Measurements from ENCODE around the gene DENND4C.
"Not testable (repeated sequence)": the region's sequence is repeated elsewhere in the genome, so short reads cannot be mapped to it uniquely, and the experiment has no call there.

Gene DENND4C

DNA sequence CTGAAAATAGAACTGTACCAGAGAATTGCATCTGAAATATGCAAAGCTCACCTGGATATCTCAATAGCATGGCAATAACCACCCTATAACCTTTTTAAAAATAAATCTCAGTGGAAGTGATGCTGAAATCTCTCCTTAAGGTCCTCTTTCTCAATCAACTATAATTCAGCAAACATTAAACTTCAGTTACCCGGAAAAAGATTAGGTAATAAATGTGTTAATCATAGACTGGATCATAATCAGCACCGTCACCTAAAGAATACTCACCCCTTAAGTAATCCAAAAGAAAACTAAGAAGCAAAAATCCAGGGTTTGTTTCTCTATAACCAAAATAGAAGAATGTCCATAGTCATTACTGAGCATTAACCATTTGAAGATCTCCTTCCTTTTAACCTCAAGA is 44.3 kb upstream of the DENND4C start:
- no peak overlapping the region for H3K4me3 ChIP-seq
- intact Hi-C loops (cut with DNase I; ENCODE audit: low total_unique reads): no loop called here
- no peaks in the 10 kb centered on the region for H3K36me3 ChIP-seq
- no peak for DNase-seq
- H3K9me3 ChIP-seq: no peaks in the 10 kb centered on the region
- no peaks in the 10 kb centered on the region for H3K27me3 ChIP-seq
- H3K27ac ChIP-seq: no peak overlapping the region
- TF ChIP-seq, protein P1, sequence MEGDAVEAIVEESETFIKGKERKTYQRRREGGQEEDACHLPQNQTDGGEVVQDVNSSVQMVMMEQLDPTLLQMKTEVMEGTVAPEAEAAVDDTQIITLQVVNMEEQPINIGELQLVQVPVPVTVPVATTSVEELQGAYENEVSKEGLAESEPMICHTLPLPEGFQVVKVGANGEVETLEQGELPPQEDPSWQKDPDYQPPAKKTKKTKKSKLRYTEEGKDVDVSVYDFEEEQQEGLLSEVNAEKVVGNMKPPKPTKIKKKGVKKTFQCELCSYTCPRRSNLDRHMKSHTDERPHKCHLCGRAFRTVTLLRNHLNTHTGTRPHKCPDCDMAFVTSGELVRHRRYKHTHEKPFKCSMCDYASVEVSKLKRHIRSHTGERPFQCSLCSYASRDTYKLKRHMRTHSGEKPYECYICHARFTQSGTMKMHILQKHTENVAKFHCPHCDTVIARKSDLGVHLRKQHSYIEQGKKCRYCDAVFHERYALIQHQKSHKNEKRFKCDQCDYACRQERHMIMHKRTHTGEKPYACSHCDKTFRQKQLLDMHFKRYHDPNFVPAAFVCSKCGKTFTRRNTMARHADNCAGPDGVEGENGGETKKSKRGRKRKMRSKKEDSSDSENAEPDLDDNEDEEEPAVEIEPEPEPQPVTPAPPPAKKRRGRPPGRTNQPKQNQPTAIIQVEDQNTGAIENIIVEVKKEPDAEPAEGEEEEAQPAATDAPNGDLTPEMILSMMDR (IDR thresholded peaks at IDR 0.05): no peak
- H3K4me1 ChIP-seq: peaks cover 0 to 24% (median 18%) of the 10 kb centered on the region in 4 donors

DNA sequence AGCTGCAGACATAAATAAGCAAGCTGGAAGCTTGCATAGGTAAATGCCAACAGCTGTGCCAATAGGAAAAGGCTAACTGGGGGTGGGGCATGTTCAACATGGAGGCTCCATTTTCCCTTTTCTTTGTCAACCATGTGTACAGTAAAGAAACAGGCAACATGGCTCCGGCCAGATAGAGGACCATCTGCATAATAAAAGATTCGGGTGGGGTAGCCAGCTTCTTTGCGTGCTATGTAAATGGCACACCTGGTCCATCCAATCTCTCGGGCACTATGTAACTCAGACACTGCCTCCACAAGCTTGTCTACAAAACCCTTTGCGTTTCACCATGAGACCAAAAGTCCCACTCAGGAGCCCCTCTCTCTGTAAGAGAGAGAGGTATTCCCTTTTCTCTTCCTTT is 41.7 kb upstream of the DENND4C start:
- Histone ChIP-seq H3K36me3 (no peaks in the 10 kb centered on the region), H3K4me1 (peaks cover 0 to 15% (median 10%) of the 10 kb centered on the region in 4 donors), H3K27ac (no peak overlapping the region), H3K9me3 (no peaks in the 10 kb centered on the region), H3K4me3 (no peak overlapping the region), H3K27me3 (no peaks in the 10 kb centered on the region)
- TF ChIP-seq, protein P1 (IDR thresholded peaks at IDR 0.05): no peak
- intact Hi-C loops (cut with DNase I; ENCODE audit: low total_unique reads): no loop called here
- DNase-seq: no peak

DNA sequence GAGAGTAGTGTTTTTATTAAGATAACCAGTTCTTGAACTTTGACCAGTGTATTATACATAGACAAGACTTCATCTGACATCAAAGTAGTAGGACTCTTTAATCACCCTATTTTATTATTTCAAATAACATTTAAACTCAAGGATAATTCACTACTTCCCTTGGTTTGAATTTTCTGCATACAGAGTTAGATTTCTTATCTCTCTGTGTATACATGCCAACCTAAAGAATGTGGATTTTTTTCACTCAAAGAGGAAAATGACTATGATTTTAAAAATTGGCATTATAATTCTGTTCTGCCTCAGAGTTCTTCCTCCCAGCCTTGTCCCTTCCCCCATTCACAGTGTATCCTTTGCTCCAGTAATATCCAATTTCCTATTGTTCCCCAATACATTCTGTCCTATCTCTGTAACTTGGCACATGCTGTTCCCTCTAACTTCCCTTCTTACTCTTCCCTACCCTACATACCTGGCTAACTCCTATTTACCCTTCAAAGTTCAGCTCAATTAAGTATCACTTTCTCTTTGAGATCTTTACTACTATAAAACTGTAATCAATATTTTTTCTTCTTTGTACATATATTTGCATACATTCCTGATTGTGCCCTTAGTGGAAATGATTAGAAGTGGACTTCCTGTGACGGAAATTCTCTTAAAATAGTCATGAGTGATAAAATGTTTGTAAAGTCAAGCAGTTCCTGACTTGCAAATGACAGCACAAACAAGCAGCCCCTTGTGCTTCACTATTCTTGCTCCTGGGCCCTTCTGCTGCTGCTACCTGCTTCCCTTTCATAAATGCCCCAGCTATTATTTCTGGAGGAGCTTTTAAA is 38.1 kb upstream of the DENND4C start:
- Histone ChIP-seq H3K4me3 (no peak overlapping the region), H3K36me3 (no peaks in the 10 kb centered on the region), H3K27me3 (no peaks in the 10 kb centered on the region), H3K9me3 (no peaks in the 10 kb centered on the region), H3K27ac (no peak overlapping the region), H3K4me1 (no peaks in the 10 kb centered on the region)
- no peak for DNase-seq
- intact Hi-C loops (cut with DNase I; ENCODE audit: low total_unique reads): no loop called here
- TF ChIP-seq, protein P1 (IDR thresholded peaks at IDR 0.05): no peak

- no peaks in the 10 kb centered on the region for H3K27me3 ChIP-seq
- TF ChIP-seq, protein P1 (IDR thresholded peaks at IDR 0.05): no peak
- intact Hi-C loops (cut with DNase I; ENCODE audit: low total_unique reads): no loop called here
- H3K36me3 ChIP-seq: no peaks in the 10 kb centered on the region
- H3K4me3 ChIP-seq: no peak overlapping the region
- no peaks in the 10 kb centered on the region for H3K9me3 ChIP-seq
- DNase-seq: no peak
- no peaks in the 10 kb centered on the region for H3K4me1 ChIP-seq
- no peak overlapping the region for H3K27ac ChIP-seq
These were observed 37.5 kb upstream of the DENND4C start for GRCh38 chr9:19193029-19193324.

DNA sequence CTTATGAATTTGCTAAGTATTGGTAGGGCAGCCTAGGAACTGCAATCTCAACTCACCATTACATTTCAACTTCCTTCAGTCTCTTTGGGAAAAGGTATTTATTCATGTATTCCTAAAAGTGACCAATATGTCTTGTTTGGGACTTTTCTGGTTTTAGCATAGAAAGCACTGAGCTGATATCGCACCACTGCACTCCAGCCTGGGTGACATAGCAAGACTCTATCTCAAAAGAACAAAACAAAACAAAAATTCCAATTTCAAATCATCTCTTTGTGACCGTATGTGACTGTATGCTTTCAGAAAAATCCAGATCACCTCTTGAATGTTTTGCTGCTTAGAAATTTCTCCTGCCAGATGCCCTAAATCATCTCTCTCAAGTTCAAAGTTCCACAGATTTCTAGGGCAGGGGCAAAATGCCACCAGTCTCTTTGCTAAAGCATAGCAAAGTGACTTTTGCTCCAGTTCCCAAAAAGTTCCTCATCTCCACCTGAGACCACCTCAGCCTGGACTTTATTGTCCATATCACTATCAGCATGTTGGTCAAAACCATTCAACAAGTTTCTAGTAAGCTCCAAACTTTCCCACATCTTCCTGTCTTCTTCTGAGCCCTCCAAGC is 37.0 kb upstream of the DENND4C start:
- DNase-seq; H3K4me1 ChIP-seq; H3K27me3 ChIP-seq; intact Hi-C loops (cut with DNase I; ENCODE audit: low total_unique reads); H3K27ac ChIP-seq; H3K4me3 ChIP-seq; H3K9me3 ChIP-seq; H3K36me3 ChIP-seq: not testable (repeated sequence)

- intact Hi-C loops (cut with DNase I; ENCODE audit: low total_unique reads): no loop called here
- Histone ChIP-seq H3K27me3 (no peaks in the 10 kb centered on the region), H3K36me3 (no peaks in the 10 kb centered on the region), H3K27ac (no peak overlapping the region), H3K4me3 (no peak overlapping the region), H3K9me3 (no peaks in the 10 kb centered on the region), H3K4me1 (no peaks in the 10 kb centered on the region)
- TF ChIP-seq, protein P1 (IDR thresholded peaks at IDR 0.05): no peak
- no peak for DNase-seq
These were observed 32.1 kb upstream of the DENND4C start for GRCh38 chr9:19198406-19198805.

Data from tibial artery (tissue), 4 donors.